ENCODE data around the gene GSTK1.

DNA sequence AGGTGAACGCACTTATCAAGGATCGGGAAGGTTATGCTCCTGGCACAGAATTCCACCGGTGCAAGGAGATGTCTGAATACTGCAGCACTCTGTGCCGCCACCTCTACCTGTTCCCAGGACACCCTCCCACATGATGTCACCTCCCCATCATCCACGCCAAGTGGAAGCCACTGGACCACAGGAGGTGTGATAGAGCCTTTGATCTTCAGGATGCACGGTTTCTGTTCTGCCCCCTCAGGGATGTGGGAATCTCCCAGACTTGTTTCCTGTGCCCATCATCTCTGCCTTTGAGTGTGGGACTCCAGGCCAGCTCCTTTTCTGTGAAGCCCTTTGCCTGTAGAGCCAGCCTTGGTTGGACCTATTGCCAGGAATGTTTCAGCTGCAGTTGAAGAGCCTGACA, 41.7 kb downstream of the GSTK1 start:
- TF ChIP-seq, protein P1, sequence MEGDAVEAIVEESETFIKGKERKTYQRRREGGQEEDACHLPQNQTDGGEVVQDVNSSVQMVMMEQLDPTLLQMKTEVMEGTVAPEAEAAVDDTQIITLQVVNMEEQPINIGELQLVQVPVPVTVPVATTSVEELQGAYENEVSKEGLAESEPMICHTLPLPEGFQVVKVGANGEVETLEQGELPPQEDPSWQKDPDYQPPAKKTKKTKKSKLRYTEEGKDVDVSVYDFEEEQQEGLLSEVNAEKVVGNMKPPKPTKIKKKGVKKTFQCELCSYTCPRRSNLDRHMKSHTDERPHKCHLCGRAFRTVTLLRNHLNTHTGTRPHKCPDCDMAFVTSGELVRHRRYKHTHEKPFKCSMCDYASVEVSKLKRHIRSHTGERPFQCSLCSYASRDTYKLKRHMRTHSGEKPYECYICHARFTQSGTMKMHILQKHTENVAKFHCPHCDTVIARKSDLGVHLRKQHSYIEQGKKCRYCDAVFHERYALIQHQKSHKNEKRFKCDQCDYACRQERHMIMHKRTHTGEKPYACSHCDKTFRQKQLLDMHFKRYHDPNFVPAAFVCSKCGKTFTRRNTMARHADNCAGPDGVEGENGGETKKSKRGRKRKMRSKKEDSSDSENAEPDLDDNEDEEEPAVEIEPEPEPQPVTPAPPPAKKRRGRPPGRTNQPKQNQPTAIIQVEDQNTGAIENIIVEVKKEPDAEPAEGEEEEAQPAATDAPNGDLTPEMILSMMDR (optimal IDR thresholded peaks at IDR 0.05 in 1 of 3, IDR thresholded peaks at IDR 0.05 in 1 of 3, conservative IDR thresholded peaks at IDR 0.05 in 1 of 3; ENCODE audit: extremely low read depth in 1 of 3, insufficient read depth in 2 of 3, low read length in 3 of 3), result no peak
- no peak for TF ChIP-seq EZH2 (IDR thresholded peaks at IDR 0.05; ENCODE audit: low read length)
